ENCODE results near the gene ZMIZ2.
"Not testable (repeated sequence)": the region's sequence is repeated elsewhere in the genome, so short reads cannot be mapped to it uniquely, and the experiment has no call there.

The ZMIZ2 gene

DNA sequence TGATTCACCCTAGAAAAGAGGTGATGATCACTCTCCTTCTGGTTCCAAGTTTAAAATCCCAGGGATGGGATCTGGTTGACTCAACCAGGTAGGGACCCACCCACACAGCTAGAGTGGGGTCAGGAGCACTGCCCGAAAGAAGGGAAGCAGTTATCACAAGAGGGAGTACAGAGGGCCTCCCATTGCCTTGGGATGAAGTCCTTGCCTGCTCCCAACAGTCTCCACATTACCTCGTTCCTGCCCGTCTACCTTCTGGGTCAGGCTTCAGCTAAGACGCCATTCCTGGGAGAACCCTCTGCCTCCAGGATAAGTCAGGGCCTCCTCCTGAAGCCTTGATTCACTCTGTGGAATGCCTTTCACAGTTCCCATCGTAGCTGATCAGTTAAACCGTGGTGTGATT is 23.8 kb downstream of the ZMIZ2 start:
- no peak for DNase-seq (ENCODE audit: low read depth in 1 of 2, low spot score in 1 of 2)

DNA sequence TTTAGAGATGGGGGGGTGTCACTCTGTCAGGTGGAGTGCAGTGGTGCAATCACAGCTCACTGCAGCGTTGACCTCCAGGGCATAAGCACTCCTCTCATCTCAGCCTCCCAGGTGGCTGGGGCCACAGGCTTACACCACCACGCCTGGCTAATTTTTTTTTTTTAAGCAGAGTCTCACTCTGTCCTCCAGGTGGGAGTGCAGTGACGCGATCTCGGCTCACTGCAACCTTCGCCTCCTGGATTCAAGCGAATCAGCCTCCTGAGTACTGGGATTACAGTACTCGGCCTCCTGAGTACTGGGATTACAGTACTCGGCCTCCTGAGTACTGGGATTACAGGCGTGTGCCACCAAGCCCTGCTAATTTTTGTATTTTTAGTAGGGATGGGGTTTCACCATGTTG is 24.2 kb downstream of the ZMIZ2 start:
- no peak for DNase-seq (ENCODE audit: low read depth in 1 of 2, low spot score in 1 of 2)

GRCh38 chr7:44774486-44774885 is 25.8 kb downstream of the ZMIZ2 start:
- DNase-seq (ENCODE audit: low read depth in 1 of 2, low spot score in 1 of 2): not testable (repeated sequence)

DNA sequence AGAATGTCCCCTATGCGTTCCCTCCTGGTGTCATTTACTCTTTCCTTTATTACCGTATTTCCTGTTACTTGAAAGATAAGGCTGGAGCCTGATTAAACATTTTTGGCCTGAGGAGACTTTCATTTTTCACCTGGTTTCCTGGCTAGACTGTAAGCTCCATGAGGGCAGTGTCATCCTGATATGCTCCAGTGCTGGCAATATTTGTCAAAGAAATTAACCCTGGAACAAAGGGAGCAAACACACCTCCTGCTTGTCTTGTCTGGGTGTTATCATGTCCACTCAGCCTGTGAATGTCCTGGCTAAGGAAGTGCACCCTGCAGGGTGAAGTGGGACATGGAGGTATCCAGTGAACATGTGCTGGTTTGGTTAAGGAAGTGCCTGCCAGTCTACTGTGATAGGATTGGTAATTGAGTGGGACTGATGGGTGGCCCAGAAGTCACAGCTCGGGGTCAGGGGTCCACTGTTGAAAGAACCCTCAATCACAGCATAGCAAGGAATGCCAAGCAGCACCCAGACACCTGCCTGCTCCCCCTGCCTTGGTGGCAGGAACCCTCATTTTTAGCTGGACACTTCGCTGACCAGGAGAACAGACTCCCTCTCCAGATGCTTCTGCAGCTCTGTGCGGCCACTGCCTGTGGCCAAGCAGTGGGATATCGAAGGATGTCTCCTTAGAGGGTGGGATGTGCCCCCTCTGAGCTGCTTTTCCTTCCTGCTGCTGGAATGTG is 26.9 kb downstream of the ZMIZ2 start:
- DNase-seq (ENCODE audit: low read depth in 1 of 2, low spot score in 1 of 2): no peak

DNA sequence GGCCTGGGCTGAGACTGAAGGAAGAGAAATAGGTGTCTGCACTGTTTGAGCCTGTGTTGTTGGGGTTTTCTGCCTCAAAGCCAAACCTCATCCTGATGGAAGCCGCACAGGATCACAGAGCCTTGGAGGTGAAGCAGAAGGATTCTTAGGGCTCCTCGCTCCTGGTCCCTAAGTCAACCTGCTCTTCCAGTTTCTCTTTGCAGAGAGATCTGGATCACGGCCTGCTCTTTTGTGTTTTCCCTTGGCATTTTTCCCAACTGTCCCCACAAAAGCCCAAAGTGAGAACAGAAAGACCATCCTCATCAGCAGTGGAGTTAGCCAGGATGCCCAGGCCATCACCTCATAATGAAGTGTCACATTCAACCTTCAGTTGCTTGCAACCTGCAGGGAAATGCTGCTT is 27.6 kb downstream of the ZMIZ2 start:
- DNase-seq (ENCODE audit: low read depth in 1 of 2, low spot score in 1 of 2): no peak

GRCh38 chr7:44782460-44782859 is 33.8 kb downstream of the ZMIZ2 start:
- no peak for DNase-seq (ENCODE audit: low read depth in 1 of 2, low spot score in 1 of 2)

GRCh38 chr7:44783407-44783806 is 34.8 kb downstream of the ZMIZ2 start:
- no peak for DNase-seq (ENCODE audit: low read depth in 1 of 2, low spot score in 1 of 2)

DNA sequence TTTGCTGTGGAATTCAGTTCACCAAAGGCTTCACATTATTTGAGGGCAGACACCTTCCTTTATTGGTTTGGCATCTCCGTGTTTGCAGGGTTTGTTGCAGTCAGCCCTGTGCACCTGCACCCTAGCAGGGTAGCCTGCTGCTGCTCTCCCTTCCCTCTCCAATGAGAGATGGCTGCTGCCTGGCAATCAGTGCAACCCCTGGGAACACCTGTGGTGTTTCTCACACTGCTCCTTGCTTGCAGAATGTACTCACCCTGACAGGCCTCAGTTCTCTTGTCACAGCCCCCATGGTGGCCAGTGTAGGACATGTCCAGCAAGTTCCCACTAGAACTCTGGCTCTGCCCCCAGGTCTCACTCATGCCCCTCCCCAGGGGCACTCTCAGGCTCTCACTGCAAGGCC is 35.7 kb downstream of the ZMIZ2 start:
- no peak for DNase-seq (ENCODE audit: low read depth in 1 of 2, low spot score in 1 of 2)

- DNase-seq (ENCODE audit: low read depth in 1 of 2, low spot score in 1 of 2): not testable (repeated sequence)
Observed at GRCh38 chr7:44785218-44785617, 36.6 kb downstream of the ZMIZ2 start.

DNA sequence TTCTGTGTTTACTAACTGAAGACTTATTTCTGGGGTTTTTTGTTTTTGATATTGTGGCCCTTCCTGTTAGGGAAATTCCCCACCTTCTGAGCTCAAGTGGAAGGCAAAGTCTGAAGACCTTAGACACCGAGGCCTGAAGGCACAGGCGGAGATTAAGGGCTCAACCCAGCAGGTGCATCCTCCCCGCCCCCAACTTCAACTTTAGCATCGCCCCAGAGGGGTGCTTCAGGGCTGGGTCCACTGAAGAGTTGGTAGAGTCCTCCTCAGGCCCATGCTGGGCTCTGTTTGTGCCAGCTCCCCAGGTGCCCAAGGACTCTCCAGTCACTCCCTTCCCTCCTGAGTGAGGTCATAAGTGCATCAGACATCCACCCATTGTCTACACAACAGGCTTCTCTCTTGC is 38.4 kb downstream of the ZMIZ2 start:
- DNase-seq (ENCODE audit: low read depth in 1 of 2, low spot score in 1 of 2): no peak

DNA sequence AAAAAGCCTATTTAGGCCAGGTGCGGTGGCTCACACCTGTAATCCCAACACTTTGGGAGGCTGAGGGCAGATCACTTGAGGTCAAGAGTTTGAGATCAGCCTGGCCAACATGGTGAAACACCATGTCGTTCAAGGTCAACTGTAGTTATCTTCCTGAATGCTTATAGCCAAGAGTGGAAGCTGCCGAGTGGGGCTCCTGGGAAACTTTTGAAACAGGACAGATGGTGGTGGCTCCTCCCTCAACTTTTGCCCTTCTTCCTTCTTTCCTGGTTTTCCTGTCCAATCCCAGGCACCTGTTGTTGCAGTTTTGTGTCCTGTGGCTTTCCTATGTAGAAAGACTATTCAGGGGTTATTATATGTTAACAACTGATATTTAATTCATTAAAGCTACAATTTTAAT is 39.1 kb downstream of the ZMIZ2 start:
- DNase-seq (ENCODE audit: low read depth in 1 of 2, low spot score in 1 of 2): no peak

GRCh38 chr7:44789990-44790389 is 41.3 kb downstream of the ZMIZ2 start:
- DNase-seq (ENCODE audit: low read depth in 1 of 2, low spot score in 1 of 2): no peak

DNA sequence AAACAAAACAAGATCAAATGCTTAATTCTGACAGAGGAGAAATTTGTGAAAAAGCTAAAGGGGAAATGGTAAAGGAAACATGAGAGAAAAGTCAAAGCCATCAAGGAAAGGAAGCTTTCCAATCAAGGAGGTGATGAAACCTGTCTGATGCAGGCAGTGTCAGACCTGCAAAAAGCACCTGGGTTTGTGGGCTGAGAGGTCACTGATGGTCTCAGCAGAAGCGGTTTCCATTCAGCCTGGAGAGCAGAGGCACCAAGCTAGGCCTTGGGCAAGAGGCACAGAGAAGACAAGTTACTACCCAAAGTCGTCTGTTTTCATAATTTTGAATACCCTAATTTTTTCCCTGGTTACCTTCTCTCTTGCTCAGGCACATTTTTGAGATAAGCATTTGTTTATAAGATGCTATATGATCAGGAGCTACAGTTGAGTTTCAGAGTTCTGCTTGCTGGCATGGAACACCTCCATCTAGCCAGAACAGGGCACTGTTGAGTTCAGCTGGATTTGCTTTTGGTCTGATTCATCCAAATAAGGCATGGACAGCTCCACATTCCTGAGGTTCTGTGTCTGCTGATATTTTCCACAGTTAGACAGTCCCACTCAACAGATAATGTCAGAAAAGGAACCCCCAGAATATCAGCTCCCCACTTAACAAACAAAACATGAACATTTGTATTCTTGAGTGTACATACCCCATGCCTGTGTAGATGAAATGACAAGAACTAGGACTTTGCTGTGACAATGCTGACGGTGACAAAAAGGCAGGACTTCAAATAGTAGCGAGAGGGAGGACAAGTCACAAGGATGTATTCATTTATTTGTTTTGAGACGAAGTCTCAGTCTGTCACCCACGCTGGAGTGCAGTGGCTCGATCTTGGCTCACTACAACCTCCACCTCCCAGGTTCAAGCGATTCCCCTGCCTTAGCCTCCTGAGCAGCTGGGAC is 42.9 kb downstream of the ZMIZ2 start:
- no peak for DNase-seq (ENCODE audit: low read depth in 1 of 2, low spot score in 1 of 2)

GRCh38 chr7:44793919-44794318 is 45.3 kb downstream of the ZMIZ2 start:
- DNase-seq (ENCODE audit: low read depth in 1 of 2, low spot score in 1 of 2): no peak

- DNase-seq (ENCODE audit: low read depth in 1 of 2, low spot score in 1 of 2): no peak
Observed at GRCh38 chr7:44794331-44794730, 45.7 kb downstream of the ZMIZ2 start.

DNA sequence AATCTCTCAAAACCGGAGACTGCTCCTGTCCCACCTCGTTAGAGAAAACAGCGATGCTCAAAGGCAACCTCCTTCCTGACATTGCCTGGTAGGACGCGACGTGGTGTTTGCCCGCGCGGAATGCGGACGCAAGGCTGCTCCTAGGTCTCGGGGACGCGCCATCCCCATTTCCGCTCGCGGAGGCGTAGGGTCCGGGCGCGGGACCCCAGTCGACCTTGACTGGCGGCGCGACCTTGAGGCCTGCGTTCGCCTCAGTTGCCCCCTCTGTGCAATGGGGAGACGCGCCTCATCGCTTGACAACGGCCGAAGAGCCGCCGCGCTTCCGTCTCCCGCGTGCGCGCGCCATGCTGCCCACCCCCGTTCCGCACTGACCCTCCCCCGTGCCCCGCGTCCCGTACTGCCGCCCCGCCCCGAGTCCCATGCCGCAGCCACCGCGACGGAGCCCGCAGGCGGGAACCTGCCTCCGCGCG is 47.4 kb downstream of the ZMIZ2 start:
- no peak for DNase-seq (ENCODE audit: low read depth in 1 of 2, low spot score in 1 of 2)

DNA sequence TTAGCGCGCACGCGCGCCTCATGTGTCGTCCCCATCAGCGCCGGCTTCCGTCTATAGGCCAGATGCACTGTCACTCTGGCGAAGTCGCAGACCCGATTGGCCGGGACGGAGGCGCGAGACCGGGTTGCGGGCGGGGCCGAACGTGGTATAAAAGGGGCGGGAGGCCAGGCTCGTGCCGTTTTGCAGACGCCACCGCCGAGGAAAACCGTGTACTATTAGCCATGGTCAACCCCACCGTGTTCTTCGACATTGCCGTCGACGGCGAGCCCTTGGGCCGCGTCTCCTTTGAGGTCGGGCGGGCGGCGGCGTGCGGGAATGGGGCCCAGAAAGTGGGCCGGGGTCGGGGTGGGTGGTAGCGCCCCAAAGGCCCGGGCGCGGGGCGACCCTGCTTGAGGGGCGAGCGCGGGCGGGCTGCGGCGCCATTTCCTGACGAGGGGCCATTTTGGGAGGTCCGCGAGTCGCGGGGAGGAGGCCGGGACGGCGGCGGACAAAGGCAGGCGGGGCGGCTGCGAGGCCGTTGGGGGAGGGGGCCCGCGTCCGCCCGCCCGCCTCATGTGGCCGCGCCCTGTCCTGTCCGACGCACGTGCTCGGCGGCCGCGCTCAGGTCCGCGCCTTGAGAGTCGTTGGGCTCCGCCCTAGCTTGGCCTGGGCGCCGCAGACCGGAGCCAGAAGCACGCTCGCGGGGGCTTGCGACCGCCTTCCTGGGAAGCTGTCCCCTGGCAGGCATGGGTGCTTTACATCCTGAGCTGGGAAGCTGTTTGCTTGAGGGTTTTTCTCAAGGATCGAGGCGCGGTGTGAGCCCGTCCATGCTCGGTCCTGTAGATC is 48.1 kb downstream of the ZMIZ2 start, which contains the start of gene PPIA:
TSS of gene PPIA (plus strand) at position 178 of the 825 bp plus-strand sequence. CDS start at position 222, 44 bp downstream.
- DNase-seq (ENCODE audit: low read depth in 1 of 2, low spot score in 1 of 2): peak; percentile 97 to 98

GRCh38 chr7:44797329-44798258 is 48.9 kb downstream of the ZMIZ2 start:
- DNase-seq (ENCODE audit: low read depth in 1 of 2, low spot score in 1 of 2): peak; percentile 63 to 75

- no peak for DNase-seq (ENCODE audit: low read depth in 1 of 2, low spot score in 1 of 2)
Observed at GRCh38 chr7:44798649-44799305, 50.1 kb downstream of the ZMIZ2 start.

GRCh38 chr7:44799939-44800338 is 51.3 kb downstream of the ZMIZ2 start:
- no peak for DNase-seq (ENCODE audit: low read depth in 1 of 2, low spot score in 1 of 2)

Measured in activated T-helper 1 cell treated with anti-CD3 and anti-CD28 coated beads, Interleukin-2, amount 50 U/mL, for 16 hours (primary cell).